Lower leg skin (tissue), 3 donors: Measurements from ENCODE around the gene RAB6D.
"Not testable (repeated sequence)": the region's sequence is repeated elsewhere in the genome, so short reads cannot be mapped to it uniquely, and the experiment has no call there.

ENCODE experiments used
- POLR2A ChIP-seq, 2 donors: fragments of 450-650 bp; IDR thresholded peaks; one replicate each; pipeline ENCODE4 v1.6.1; 2016 to 2017; ENCODE audit warnings: antibody characterized with exemption in 2 of 2, mild to moderate bottlenecking in 1 of 2, moderate library complexity in 1 of 2
- TF ChIP-seq, protein P1 (sequence below), 3 donors: fragments of 450-650 bp; IDR thresholded peaks; one replicate each; pipeline ENCODE4 v1.5.1; 2016; ENCODE audit warnings: antibody characterized with exemption in 3 of 3, mild to moderate bottlenecking in 3 of 3, moderate library complexity in 2 of 3

DNA sequence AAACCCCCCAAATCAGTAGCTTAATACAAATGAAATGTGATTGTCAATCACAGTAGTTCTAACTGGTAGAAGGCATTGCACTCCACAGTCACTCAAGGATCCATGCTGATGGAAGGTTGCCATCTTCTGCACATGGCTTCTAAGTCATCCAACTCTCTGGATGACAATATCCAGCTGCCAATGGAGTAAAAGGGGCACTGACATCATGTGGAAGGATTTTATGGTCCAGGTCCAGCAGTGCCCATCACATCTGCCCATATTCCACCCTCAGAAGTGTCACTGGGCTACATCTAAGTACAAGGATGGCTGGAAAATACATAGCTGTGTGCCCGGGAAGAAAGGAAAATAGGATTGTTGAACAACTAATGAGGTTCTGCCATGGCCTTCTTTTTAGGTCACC, 42.6 kb downstream of the RAB6D start:
- TF ChIP-seq, protein P1, sequence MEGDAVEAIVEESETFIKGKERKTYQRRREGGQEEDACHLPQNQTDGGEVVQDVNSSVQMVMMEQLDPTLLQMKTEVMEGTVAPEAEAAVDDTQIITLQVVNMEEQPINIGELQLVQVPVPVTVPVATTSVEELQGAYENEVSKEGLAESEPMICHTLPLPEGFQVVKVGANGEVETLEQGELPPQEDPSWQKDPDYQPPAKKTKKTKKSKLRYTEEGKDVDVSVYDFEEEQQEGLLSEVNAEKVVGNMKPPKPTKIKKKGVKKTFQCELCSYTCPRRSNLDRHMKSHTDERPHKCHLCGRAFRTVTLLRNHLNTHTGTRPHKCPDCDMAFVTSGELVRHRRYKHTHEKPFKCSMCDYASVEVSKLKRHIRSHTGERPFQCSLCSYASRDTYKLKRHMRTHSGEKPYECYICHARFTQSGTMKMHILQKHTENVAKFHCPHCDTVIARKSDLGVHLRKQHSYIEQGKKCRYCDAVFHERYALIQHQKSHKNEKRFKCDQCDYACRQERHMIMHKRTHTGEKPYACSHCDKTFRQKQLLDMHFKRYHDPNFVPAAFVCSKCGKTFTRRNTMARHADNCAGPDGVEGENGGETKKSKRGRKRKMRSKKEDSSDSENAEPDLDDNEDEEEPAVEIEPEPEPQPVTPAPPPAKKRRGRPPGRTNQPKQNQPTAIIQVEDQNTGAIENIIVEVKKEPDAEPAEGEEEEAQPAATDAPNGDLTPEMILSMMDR (IDR thresholded peaks at IDR 0.05): not testable (repeated sequence)
- TF ChIP-seq POLR2A (IDR thresholded peaks at IDR 0.05): not testable (repeated sequence)
